Stimulated activated naive CD8-positive, alpha-beta T cell treated with anti-CD3 and anti-CD28 coated beads, Interleukin-15, Interleukin-2, amounts not matched to agents 100 U/mL and 50 U/mL, for 24 hours (primary cell): ENCODE results near the gene DSCAM.

ENCODE experiments used
- ATAC-seq: fragments of 150-1000 bp; cut with Tn5 transposase; one replicate; pipeline ENCODE4 v1.10.0; 2021
- DNase-seq: peaks from one replicate; pipeline ENCODE4 v3.0.0; 2021

DSCAM gene

GRCh38 chr21:40173816-40174215 lies 673.1 kb downstream of the DSCAM start:
- DNase-seq = no peak

DNA sequence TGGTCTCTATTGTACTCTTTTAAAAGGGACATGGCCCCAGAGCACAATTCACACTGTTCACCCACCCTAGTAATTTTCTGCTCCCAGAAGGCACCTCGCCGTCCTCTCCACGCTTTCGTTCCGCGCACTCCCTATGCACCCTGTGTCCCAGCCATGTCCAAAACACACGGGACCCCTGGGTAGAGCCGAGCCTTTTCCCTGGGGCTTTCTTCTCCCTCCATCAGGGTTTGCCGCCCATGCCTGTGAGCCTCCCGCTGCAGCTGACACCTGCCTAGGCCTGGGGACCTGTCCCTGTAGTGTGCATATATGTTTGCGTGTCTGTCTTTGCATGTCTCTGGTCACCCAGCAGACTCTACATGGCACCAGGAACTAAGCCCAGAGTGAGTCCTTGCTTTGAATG lies 677.0 kb downstream of the DSCAM start:
- no peak for DNase-seq
- ATAC-seq = no peak

More at GRCh38 chr21:40173816-40174215, 673.1 kb downstream of the DSCAM start:
- no peak for ATAC-seq

- ATAC-seq (no peak), DNase-seq (no peak)
Observed at GRCh38 chr21:40166291-40166843, 680.6 kb downstream of the DSCAM start.

GRCh38 chr21:40165773-40166070 lies 681.2 kb downstream of the DSCAM start:
- DNase-seq = no peak
- ATAC-seq = no peak

GRCh38 chr21:40164905-40165772 lies 681.8 kb downstream of the DSCAM start:
- no peak for DNase-seq
- no peak for ATAC-seq

DNA sequence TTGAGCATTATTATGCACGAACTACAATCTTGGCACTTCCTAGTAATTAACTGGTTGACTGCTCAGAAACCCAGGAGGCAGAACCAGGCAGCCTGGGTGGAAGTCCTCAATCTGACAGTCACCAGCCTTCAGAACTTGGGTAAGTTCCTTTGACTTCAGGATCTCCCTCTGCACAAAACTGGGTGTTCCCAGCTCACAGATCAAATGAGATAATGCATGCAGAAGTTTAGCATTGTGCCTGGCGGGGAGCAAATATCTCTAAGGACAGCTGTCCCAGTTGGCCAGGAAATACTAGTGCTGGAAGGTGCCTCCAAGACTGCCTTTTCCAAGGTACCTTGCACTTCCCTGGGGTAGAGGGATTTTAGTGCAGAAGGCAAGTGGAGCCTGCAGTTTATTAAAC lies 684.9 kb downstream of the DSCAM start:
- ATAC-seq (no peak), DNase-seq (no peak)

DNA sequence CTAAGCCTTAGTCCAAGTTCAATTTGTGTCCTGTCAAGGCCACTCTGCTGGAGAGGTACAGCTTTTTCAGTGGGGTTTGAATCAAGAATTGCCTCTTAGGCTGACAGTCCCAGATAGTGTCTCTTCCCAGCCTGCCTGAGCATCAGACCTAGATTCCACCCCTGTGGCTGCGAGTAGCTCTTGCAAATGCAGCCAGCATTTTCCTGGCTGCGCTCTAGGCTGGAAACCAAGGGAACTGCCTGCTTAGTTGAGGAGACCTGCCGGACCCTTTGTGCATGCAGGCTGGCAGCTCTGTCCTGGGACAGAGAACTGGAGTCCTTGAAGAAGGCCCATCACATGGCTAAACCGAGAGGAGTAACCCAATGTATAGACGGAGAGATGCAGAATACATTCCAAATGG lies 686.0 kb downstream of the DSCAM start:
- DNase-seq (no peak), ATAC-seq (no peak)

DNA sequence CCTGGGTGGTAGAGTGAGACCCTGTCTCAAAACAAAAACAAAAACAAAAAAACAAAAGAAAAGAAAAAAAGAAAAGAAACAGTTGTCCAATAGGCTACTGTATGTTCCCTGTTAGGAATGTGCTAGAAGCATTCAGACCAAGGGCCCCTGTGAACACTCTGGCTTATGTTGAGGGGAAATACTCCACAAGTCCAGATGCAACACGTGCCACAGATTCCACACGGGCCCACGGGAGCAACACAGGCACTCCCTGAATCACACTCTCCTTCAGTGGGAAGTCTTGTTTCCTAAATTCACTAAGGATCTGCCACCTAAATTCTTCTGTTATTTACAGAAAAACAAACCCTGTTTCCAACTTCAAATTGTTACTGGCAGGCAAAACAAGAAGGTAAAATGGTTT lies 688.6 kb downstream of the DSCAM start:
- DNase-seq (no peak), ATAC-seq (no peak)

DNA sequence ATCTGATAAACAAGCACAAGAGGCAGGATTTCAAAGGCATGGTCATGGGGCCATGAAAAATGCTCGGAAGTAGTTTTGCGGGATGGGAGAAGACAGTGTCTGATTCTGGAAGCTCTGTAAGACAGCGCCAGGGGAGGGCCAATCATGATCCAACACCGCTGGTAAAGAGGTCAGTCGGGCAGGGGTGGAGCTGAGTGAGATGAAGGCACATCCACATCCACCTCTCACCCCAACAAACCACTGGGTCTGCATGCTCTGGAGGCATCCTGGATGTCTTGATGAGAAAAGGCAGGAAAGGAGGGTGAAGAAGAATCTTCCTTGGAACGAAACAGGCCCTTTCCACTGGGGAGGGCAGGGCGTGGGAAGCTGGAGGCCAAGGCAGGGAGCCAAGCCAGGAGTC lies 691.4 kb downstream of the DSCAM start:
- no peak for ATAC-seq
- no peak for DNase-seq

- DNase-seq = no peak
- no peak for ATAC-seq
Observed at GRCh38 chr21:40153351-40153750, 693.6 kb downstream of the DSCAM start.

DNA sequence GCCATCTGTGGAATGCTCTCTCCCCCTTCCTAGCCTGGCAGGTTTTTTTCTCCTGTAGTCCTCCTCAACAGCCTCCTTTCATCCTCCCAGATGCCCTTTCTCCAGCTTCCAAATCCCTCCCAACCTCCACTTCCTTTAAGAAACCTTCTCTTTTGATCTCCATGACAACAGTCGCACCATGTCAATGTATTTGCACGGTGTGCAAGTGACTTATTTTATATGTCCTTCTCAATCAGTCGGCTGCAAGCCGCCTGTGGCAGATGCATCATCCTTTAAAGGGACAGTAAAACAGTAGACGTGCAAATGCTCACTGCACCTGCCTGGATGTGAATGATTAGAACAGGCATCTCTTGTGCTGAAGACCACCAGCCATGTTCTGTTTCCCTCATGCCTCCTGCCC lies 694.5 kb downstream of the DSCAM start:
- DNase-seq (no peak), ATAC-seq (no peak)

DNA sequence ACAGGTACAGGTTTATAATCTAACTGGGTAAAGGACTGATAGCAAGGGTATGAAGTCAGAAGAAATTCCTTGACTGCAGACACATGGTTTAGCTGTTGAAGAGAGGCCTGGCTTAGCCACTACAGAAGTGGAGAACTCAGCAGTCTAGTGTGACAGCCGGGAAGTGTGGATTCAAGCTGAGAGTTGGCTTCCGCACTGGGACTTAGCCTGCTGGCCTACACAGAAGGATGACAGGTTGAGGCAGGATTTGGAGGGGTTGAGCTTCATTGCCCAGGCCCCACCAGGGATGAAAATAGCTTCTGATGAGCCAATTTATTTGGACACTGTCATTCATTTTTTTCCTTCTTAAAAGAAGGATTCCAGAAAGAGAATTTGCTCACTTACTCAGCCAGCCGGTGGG lies 695.3 kb downstream of the DSCAM start:
- ATAC-seq = no peak
- DNase-seq = no peak

- DNase-seq (no peak), ATAC-seq (no peak)
Observed at GRCh38 chr21:40146216-40146837, 700.6 kb downstream of the DSCAM start.

DNA sequence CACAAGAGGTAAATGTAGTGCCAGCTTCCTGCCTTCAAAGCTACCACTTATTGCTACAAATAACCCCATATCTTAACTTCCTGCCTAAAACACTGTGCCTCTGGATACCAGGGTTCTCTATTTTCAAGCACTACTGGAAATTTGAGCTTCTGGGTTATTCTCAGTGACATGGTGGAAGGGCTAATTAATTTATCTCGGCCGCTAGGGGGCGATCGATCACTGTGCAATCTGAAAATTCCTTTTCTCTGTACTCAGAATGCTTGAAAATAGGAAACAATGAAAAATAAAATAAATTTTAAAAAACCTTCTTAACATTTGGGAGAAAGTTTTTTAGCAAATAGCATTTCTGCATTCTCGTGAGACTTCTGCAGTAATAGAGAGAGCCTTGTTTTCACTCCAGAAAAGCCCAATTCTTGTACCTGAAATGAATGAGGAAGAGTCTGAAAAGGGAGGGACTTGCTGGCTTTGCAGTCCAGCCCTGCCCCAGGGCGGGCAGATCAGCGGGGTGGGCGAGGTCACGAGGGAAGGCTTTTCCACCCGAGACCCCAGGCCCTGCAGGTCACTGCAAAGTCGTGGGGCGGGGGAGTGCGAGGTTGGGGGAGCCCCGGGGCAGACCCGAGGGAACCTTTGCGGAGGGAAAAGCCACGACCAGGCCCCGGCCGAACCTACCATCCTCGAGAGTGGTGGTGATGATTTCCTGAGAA lies 703.0 kb downstream of the DSCAM start:
- ATAC-seq (no peak), DNase-seq (peak; percentile 56)

DNA sequence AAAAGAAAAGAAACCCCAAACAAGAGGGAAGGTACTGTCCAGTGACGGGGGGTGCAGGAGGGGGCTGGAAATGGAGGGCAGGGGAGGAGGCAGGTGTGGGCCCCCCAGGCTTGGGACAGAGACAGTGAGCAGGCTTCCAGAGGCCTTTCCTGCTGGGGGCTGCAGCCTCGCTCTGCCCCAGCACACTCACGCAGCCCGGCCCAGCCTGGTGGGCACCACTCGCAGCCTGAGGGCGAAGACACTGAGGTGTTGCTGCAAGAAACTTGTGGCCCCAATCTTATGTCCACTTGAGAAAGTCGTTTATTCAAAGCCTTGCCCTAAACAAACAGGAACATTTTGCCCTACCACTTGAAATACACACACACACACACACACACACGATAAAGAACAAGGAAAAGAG lies 705.3 kb downstream of the DSCAM start:
- no peak for ATAC-seq
- no peak for DNase-seq

DNA sequence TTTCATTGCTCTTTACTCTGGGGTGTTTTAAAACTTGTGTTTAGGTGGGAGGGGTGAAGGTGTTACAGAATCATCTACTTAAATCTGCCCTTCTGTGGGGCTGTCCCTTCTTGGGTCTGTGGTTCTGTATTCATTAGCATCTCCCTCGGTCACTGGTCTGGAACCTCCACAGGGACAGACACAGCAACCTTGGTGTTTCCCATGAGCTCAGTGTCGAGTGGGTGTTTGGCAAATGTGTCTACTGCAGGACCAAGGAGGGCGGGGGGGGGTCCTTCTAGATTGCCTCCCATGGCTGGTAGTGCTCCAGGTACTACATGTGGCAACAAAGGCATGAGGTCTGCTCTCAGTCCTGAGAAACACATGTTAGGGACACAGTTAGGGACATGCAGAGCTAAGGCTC lies 706.3 kb downstream of the DSCAM start:
- ATAC-seq = no peak
- no peak for DNase-seq

DNA sequence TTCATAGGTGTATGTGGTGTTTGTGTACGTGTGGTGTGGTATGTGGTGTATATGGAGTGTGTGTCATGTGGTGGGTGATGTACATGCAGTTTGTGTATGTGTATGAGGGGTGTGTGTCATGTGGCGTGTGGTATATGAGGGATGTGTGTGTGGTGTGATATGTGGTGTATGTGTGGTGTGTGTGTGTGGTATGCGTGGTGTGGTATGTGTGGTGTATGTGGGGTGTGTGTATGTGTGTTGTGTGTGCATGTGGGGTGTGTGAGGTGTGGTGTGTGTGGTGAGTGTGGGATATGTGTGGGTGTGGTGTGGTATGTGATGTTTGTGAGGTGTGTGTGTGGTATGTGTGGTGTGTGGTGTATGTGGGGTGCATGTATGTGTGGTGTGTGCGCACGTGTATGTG lies 707.3 kb downstream of the DSCAM start:
- ATAC-seq (no peak), DNase-seq (no peak)

DNA sequence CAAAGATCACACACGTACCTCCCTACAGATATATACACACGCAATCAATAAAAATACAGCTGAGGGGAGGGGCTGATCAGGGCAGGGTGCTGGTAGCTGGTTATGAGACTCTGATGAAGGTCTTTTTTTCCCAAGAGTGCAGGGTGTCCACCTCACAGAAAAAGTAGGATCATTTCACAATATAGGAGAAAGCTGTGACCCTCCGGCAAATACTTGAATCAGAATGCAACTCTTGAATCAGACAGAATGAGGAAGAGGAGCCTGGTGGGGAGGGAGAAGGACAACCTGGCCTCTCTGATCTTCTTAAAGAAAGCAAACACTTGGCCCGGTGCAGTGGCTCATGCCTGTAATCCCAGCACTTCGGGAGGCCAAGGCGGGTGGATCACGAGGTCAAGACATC lies 710.4 kb downstream of the DSCAM start:
- DNase-seq (no peak), ATAC-seq (no peak)

- DNase-seq (no peak), ATAC-seq (no peak)
Observed at GRCh38 chr21:40134731-40135492, 712.0 kb downstream of the DSCAM start.

DNA sequence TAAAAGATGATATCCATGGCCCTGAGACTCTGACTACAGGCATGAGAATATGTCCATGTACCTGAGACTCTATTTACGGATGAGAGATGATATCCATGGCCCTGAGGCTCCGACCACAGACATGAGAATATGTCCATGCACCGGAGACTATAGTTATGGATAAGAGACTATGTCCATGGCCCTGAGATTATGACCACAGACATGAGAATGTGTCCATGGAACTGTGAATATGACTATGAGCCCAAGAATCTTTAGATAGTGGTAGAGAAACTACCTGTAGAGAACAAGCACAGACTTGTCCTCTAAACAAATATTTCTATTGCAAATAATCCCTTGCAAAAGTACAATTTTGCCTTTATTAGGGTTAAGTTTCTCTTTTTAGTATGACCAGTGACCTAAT lies 716.5 kb downstream of the DSCAM start:
- no peak for ATAC-seq
- DNase-seq = no peak

GRCh38 chr21:40129809-40130208 lies 717.1 kb downstream of the DSCAM start:
- no peak for DNase-seq
- no peak for ATAC-seq

GRCh38 chr21:40128891-40129290 lies 718.1 kb downstream of the DSCAM start:
- ATAC-seq (no peak), DNase-seq (no peak)
